ENCODE data around the gene RAB4A.

The RAB4A gene

DNA sequence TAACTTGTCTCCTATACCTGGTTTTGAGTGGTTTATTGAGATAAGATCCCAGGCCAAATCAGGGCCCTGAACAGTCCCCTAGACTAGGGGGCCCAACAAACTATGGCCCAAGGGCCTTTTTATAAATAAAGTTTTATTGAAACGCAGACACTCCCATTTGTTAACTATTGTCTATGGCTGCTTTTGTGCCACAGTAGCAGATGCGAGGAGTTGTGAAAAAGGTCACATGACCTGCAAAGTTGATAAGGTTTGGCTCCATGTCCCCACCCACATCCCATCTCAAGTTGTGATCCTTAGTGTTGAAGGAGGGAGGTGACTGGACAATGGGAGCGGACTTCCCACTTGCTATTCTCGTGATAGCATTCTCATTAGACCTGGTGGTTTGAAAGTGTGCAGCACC is 29.5 kb upstream of the RAB4A start:
- H3K4me2 ChIP-seq (ENCODE audit: low read length), result no peak overlapping the region
- no peaks in the 10 kb centered on the region for H3K4me1 ChIP-seq
- no peak overlapping the region for H3K27ac ChIP-seq
- no peak overlapping the region for H3K9ac ChIP-seq
- H3K36me3 ChIP-seq (ENCODE audit: control insufficient read depth, insufficient read depth, low read length), result no peaks in the 10 kb centered on the region
- TF ChIP-seq, protein P1, sequence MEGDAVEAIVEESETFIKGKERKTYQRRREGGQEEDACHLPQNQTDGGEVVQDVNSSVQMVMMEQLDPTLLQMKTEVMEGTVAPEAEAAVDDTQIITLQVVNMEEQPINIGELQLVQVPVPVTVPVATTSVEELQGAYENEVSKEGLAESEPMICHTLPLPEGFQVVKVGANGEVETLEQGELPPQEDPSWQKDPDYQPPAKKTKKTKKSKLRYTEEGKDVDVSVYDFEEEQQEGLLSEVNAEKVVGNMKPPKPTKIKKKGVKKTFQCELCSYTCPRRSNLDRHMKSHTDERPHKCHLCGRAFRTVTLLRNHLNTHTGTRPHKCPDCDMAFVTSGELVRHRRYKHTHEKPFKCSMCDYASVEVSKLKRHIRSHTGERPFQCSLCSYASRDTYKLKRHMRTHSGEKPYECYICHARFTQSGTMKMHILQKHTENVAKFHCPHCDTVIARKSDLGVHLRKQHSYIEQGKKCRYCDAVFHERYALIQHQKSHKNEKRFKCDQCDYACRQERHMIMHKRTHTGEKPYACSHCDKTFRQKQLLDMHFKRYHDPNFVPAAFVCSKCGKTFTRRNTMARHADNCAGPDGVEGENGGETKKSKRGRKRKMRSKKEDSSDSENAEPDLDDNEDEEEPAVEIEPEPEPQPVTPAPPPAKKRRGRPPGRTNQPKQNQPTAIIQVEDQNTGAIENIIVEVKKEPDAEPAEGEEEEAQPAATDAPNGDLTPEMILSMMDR (IDR thresholded peaks at IDR 0.05), result no peak
- no peak overlapping the region for H3K4me3 ChIP-seq (ENCODE audit: low read depth, low read length)
- no peaks in the 10 kb centered on the region for H3K27me3 ChIP-seq (ENCODE audit: control insufficient read depth, insufficient read depth, low read length)
- H2AFZ ChIP-seq, result no peak overlapping the region
- H3K9me3 ChIP-seq (ENCODE audit: control insufficient read depth, low read length), result no peaks in the 10 kb centered on the region
- H3K79me2 ChIP-seq, result no peaks in the 10 kb centered on the region

DNA sequence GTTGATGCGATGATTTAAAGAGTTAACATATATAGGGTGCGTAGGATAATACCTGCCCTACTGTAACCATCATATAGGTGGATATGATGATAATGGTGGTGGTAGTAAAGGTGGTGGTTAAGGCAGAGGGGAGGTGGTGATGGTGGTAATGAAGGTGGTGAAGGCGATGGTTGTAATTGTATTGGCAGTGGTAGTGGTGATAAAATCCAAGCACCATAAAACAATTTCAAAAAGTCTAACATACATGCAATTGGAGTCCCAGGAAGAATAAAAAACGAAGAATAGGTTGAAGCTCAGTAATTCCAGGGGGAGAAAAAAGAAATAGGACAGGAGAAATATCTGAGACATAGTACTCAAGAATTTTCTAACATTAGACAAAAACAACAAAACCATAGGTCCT is 27.3 kb upstream of the RAB4A start:
- no peak overlapping the region for H3K4me2 ChIP-seq (ENCODE audit: low read length)
- no peak overlapping the region for H3K27ac ChIP-seq
- H3K4me1 ChIP-seq, result no peaks in the 10 kb centered on the region
- no peaks in the 10 kb centered on the region for H3K9me3 ChIP-seq (ENCODE audit: control insufficient read depth, low read length)
- TF ChIP-seq, protein P1 (IDR thresholded peaks at IDR 0.05), result no peak
- H3K36me3 ChIP-seq (ENCODE audit: control insufficient read depth, insufficient read depth, low read length), result no peaks in the 10 kb centered on the region
- no peaks in the 10 kb centered on the region for H3K27me3 ChIP-seq (ENCODE audit: control insufficient read depth, insufficient read depth, low read length)
- H2AFZ ChIP-seq, result no peak overlapping the region
- H3K4me3 ChIP-seq (ENCODE audit: low read depth, low read length), result no peak overlapping the region
- H3K9ac ChIP-seq, result no peak overlapping the region
- no peaks in the 10 kb centered on the region for H3K79me2 ChIP-seq

DNA sequence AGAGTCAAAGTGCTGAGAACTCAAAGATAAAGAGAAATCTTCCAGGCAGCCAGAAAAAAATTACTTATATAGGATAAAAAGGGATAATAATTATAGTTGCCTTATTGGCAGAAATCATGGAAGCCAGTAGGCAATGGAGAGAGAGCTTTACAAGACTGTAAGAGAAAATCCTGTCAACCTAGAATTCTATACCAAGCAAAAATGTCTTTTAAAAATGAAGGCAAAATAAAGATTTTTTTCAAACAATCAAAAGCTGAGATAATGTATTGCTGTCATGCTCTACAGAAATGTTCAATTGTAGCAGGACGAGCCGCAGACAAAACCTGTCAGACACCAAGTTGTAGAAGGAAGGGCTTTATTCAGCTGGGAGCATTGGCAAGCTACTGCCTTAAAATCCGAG is 26.8 kb upstream of the RAB4A start:
- no peaks in the 10 kb centered on the region for H3K9me3 ChIP-seq (ENCODE audit: control insufficient read depth, low read length)
- no peak overlapping the region for H3K4me3 ChIP-seq (ENCODE audit: low read depth, low read length)

DNA sequence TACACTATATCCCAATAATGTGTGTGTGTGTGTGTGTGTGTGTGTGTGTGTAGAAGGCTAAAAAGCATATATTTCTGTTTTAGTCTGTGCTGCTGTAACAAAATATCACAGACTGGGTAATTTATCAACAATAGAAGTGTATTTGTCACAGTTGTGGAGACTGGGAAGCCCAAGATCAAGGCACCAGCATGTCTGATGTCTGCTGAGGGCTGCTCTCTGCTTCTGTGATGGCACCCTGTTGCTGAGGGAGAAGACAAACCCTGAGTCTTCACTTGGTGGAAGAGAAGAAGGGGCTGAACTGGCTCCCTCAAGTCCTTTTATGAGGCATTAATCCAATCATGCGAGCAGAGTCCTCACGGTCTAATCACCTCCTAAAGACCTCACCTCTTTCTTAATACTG is 23.0 kb upstream of the RAB4A start:
- H3K4me1 ChIP-seq, result no peaks in the 10 kb centered on the region
- H3K79me2 ChIP-seq, result no peaks in the 10 kb centered on the region
- no peak overlapping the region for H3K9ac ChIP-seq
- H3K27ac ChIP-seq, result no peak overlapping the region
- H3K36me3 ChIP-seq (ENCODE audit: control insufficient read depth, insufficient read depth, low read length), result no peaks in the 10 kb centered on the region
- H2AFZ ChIP-seq, result no peak overlapping the region
- H3K4me2 ChIP-seq (ENCODE audit: low read length), result no peak overlapping the region
- H3K4me3 ChIP-seq (ENCODE audit: low read depth, low read length), result no peak overlapping the region
- no peaks in the 10 kb centered on the region for H3K27me3 ChIP-seq (ENCODE audit: control insufficient read depth, insufficient read depth, low read length)
- TF ChIP-seq, protein P1 (IDR thresholded peaks at IDR 0.05), result no peak
- H3K9me3 ChIP-seq (ENCODE audit: control insufficient read depth, low read length), result no peaks in the 10 kb centered on the region

More for the DNA sequence above, 26.8 kb upstream of the RAB4A start:
- Histone ChIP-seq H3K27me3 (ENCODE audit: control insufficient read depth, insufficient read depth, low read length) (no peaks in the 10 kb centered on the region), H3K4me2 (ENCODE audit: low read length) (no peak overlapping the region), H3K9ac (no peak overlapping the region), H3K79me2 (no peaks in the 10 kb centered on the region), H2AFZ (no peak overlapping the region), H3K4me1 (no peaks in the 10 kb centered on the region), H3K27ac (no peak overlapping the region), H3K36me3 (ENCODE audit: control insufficient read depth, insufficient read depth, low read length) (no peaks in the 10 kb centered on the region)
- TF ChIP-seq, protein P1 (IDR thresholded peaks at IDR 0.05), result no peak
